HG02571 (cell line): Measurements from ENCODE around the gene CACTIN.
"Not testable (repeated sequence)": the region's sequence is repeated elsewhere in the genome, so short reads cannot be mapped to it uniquely, and the experiment has no call there.

ENCODE experiments used
- ATAC-seq: cut with Tn5 transposase; IDR thresholded peaks from one replicate; pipeline ENCODE4 v1.9.1; 2021; ENCODE audit warnings: mild to moderate bottlenecking, moderate library complexity; ENCODE audit not compliant: unreplicated experiment

CACTIN gene

GRCh38 chr19:3590991-3591659 lies 35.5 kb downstream of the CACTIN start:
- no peak for ATAC-seq

GRCh38 chr19:3589949-3590348 lies 36.6 kb downstream of the CACTIN start:
- no peak for ATAC-seq

GRCh38 chr19:3589439-3589838 lies 37.2 kb downstream of the CACTIN start:
- no peak for ATAC-seq

GRCh38 chr19:3586707-3587346 lies 39.8 kb downstream of the CACTIN start:
- no peak for ATAC-seq

- ATAC-seq = no peak
Observed at GRCh38 chr19:3586127-3586626, 40.4 kb downstream of the CACTIN start.

GRCh38 chr19:3585301-3586126 lies 41.1 kb downstream of the CACTIN start, which contains the start of gene GIPC3:
Gene GIPC3 (plus strand): TSS chr19:3585478. CDS start chr19:3585598, 120 bp downstream.
- no peak for ATAC-seq

GRCh38 chr19:3584036-3584802 lies 42.4 kb downstream of the CACTIN start:
- ATAC-seq = not testable (repeated sequence)

GRCh38 chr19:3581792-3582191 lies 44.8 kb downstream of the CACTIN start:
- ATAC-seq = not testable (repeated sequence)

- no peak for ATAC-seq
Observed at GRCh38 chr19:3580156-3580934, 46.2 kb downstream of the CACTIN start.

GRCh38 chr19:3578390-3578789 lies 48.2 kb downstream of the CACTIN start:
- no peak for ATAC-seq

- ATAC-seq = no peak
Observed at GRCh38 chr19:3577723-3578344, 48.8 kb downstream of the CACTIN start.

- no peak for ATAC-seq
Observed at GRCh38 chr19:3576696-3577443, 49.7 kb downstream of the CACTIN start.

- ATAC-seq = no peak
Observed at GRCh38 chr19:3575949-3576673, 50.5 kb downstream of the CACTIN start.

GRCh38 chr19:3575260-3575741 lies 51.3 kb downstream of the CACTIN start:
- no peak for ATAC-seq

- ATAC-seq = no peak
Observed at GRCh38 chr19:3573858-3574637, 52.5 kb downstream of the CACTIN start.

GRCh38 chr19:3573162-3573857 lies 53.3 kb downstream of the CACTIN start:
- ATAC-seq = peak; percentile 3

- no peak for ATAC-seq
Observed at GRCh38 chr19:3572855-3573161, 53.8 kb downstream of the CACTIN start, which contains the start of gene HMG20B. Gene HMG20B (plus strand): TSS chr19:3572944. CDS start chr19:3573310, 366 bp downstream.
